ENCODE measurements around the gene ATF4.

DNA sequence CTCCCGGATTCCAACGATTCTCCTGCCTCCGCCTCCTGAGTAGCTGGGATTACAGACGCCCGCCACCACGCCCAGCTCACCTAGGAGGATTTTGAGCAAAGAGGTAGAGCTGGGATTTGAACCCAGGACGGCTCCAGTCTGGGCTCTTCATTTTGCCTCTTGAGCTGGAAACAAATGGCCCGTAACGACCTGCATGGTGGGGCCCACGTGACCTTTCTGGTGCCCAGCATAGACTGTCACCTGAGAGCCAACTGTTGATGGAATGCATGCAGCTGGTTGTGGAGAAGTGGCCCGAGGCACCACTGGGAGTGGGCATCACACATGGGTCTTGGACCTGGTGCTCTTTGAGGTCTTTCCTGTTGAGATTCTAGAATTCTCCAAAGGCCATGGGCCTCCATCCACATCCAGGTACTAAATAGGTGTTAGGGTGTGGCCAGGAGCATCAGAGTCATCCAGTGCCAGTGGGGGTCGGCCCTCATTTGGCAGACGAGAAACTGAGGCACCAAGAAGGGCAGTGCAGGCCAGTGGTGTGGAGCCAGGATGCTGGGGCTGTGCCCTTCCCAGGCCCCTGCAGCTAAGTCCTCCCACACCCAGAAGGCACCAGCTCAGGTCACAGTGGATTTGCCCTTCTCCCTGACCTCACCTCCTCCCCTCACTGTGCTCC is 3.9 kb downstream of the ATF4 start:
- TF ChIP-seq ZBTB7A (IDR thresholded peaks at IDR 0.05; ENCODE audit: low read depth) (no peak), RAD21 (IDR thresholded peaks at IDR 0.05; ENCODE audit: low read depth) (no peak), TCF12 (IDR thresholded peaks at IDR 0.05; ENCODE audit: low read depth) (0 out of 2 replicates have a peak, but pooled peaks have one; percentile 34), TAF1 (IDR thresholded peaks at IDR 0.05; ENCODE audit: low read depth) (no peak), EP300 (IDR thresholded peaks at IDR 0.05; ENCODE audit: borderline replicate concordance) (no peak), TEAD4 (IDR thresholded peaks at IDR 0.05) (no peak), CEBPB (IDR thresholded peaks at IDR 0.05) (no peak)
- TF ChIP-seq, protein P1, sequence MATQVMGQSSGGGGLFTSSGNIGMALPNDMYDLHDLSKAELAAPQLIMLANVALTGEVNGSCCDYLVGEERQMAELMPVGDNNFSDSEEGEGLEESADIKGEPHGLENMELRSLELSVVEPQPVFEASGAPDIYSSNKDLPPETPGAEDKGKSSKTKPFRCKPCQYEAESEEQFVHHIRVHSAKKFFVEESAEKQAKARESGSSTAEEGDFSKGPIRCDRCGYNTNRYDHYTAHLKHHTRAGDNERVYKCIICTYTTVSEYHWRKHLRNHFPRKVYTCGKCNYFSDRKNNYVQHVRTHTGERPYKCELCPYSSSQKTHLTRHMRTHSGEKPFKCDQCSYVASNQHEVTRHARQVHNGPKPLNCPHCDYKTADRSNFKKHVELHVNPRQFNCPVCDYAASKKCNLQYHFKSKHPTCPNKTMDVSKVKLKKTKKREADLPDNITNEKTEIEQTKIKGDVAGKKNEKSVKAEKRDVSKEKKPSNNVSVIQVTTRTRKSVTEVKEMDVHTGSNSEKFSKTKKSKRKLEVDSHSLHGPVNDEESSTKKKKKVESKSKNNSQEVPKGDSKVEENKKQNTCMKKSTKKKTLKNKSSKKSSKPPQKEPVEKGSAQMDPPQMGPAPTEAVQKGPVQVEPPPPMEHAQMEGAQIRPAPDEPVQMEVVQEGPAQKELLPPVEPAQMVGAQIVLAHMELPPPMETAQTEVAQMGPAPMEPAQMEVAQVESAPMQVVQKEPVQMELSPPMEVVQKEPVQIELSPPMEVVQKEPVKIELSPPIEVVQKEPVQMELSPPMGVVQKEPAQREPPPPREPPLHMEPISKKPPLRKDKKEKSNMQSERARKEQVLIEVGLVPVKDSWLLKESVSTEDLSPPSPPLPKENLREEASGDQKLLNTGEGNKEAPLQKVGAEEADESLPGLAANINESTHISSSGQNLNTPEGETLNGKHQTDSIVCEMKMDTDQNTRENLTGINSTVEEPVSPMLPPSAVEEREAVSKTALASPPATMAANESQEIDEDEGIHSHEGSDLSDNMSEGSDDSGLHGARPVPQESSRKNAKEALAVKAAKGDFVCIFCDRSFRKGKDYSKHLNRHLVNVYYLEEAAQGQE (IDR thresholded peaks at IDR 0.05; ENCODE audit: low read depth): no peak
